Tongue (tissue), 2 donors: Measurements from ENCODE around the gene DUSP1. TPM values are rescaled to one million over a fixed set of nuclear protein-coding genes. Genes with fewer than 3 reads are reported as not detected.

Experiments
- DNase-seq: peaks from one replicate; pipeline ENCODE4 v3.0.0-alpha.2; 2015
- total RNA-seq: library from RNA; depleted of rRNA; stranded (reverse); fragments of >200 nt; gene quantifications from one replicate; pipeline ENCODE4 v1.2.3, GENCODE V29; 2014

DUSP1 gene
- total RNA-seq, 1 donor from 2014 or later, result 301 TPM

DNA sequence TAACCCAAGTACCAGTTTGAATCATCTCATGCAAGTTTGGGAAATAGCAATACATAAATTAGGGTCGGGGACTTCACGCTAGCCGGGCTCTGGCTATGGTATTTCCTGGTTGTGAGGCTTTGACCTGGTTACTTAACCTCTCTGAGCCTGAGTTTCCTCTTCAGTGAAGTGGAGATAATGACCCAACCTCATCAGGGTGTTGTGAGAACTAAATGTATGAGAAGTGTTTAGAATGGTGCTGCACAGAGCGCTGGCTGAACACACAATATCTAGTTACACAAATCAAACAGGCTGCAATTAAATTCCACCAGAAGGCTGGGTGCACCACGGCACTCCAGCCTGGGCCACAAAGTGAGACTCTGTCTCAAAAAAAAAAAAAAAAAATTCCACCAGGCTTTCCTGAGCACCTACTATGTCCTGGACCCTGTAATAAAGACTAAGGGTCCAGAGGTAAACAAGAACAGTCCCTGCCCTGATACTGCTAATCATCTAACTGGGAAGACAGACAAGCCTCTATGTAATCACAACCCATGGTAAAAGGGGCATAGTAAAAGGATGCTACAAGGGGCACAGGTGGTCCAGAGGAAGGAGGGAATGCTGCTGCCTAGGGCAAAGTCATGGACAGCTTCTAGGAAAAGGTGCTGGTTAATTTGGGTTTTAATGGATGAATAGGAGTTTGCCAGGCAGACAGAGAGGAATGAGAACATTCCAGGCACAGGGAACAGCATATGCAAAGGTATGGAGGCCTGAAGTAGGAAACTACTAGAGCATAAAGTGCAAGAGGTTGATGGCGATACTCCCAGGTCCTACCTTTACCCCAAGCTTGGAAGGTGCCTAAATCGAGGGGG, 27.7 kb downstream of the DUSP1 start:
- no peak for DNase-seq

GRCh38 chr5:172741206-172741582, 29.8 kb downstream of the DUSP1 start:
- no peak for DNase-seq

DNA sequence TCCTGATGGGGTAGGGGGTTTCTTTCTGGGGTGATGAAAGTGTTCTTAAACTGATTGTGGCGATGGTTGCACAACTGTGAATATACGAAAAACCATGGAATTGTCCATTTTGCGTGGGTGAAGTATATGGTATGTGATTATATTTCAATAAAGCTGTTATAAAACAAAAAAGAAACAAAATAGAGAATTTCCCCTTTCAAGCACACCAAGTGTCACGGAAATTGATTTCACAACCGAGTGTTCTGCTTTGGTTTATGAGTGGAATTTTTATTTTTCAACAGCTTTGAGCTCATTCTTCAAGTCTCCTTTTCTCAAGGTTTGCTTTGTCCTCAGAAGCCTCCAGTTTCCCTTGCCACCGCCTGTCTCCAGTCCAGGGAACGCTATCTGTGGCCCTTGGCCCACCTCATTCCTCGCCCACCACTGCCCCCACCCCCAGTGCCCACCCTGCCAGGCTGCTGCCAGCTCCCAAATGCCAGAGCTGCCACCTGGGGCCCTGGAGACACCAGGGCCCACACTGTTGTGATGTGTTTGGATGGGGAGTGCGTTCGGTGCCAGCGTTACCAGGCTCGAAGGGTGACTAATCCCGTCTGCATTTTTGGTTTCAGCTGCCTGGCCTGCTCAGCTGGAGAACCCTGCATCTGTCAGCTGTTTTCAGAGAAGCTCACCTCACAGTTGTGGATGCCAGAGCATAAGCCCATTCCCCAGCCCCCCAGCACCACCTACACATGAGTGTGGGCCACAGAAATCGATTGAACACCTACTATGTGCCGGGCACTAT, 30.4 kb downstream of the DUSP1 start:
- DNase-seq, result peak; percentile 96

- peak; percentile 57 for DNase-seq
Observed at GRCh38 chr5:172739375-172739774, 31.6 kb downstream of the DUSP1 start.

DNA sequence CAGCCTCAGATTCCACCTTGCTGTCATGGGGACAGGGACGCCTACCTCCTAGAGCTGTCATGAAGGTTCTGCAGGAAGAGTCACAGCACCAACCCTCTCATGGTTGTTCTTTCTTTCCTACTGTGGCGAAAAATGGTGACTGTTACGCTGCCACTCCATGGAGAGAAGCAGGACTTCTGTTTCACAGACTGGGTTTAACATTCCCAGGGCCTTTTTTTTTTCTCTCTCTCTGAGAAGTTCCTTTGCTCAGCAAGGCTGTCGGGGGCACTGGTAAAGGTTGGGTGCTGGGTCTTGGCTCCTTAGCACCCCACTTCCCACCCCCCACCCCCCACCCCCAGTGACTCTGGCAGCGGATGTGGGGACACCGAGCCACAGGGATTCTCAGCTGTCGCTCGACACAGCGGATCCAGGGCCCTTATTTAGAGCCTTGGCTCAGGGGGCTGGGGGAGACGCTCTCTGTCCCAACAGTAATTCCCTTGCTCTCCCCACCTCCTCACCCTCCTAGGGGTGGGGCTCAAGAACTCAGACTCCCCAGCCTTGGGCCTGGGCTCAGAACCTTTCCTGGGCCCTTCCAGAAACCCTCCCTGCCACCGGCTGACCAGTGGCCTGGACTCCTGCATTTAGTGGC, 34.4 kb downstream of the DUSP1 start:
- peak; percentile 46 for DNase-seq

GRCh38 chr5:172735141-172735831, 35.7 kb downstream of the DUSP1 start:
- DNase-seq, result no peak

DNA sequence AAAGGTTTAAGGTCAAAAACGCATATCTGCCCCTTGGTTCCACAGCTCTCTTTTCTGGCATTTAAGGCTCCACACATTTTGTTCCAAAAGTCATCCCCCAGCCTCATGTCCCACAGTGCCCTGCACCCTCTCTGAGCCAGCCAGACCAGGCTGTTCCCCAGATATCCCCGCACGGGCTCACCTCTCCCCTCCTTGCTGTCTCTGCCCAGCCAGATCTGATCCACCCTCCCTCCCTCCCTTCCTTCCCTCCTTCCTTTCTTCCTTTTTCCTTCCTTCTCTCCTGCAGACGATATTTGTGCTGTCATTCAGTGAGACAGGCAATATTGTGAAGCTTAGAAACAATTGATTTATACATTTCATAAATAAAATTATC, 37.0 kb downstream of the DUSP1 start:
- DNase-seq, result no peak

GRCh38 chr5:172733131-172733973, 37.6 kb downstream of the DUSP1 start:
- peak; percentile 95 for DNase-seq

- no peak for DNase-seq
Observed at GRCh38 chr5:172732201-172732865, 38.7 kb downstream of the DUSP1 start.

DNA sequence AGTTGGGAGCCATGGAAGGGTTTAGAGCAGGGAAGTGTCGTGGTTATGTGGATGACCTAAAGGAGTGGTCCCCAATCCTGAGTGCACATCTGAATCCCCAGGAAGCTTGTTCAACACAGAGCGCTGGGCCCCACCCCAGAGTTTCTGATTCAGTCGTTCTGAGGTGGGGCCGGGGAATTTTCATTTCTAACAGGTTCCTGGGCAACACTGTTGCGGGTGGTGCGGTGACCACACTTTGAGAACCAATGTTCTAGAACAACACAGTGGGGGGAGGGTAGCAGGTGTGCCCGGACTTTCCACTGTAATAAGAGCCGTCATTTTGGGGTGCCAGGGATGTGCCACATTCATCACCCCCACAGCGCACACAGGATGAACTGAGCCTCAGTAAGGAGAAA, 39.3 kb downstream of the DUSP1 start:
- DNase-seq, result no peak

DNA sequence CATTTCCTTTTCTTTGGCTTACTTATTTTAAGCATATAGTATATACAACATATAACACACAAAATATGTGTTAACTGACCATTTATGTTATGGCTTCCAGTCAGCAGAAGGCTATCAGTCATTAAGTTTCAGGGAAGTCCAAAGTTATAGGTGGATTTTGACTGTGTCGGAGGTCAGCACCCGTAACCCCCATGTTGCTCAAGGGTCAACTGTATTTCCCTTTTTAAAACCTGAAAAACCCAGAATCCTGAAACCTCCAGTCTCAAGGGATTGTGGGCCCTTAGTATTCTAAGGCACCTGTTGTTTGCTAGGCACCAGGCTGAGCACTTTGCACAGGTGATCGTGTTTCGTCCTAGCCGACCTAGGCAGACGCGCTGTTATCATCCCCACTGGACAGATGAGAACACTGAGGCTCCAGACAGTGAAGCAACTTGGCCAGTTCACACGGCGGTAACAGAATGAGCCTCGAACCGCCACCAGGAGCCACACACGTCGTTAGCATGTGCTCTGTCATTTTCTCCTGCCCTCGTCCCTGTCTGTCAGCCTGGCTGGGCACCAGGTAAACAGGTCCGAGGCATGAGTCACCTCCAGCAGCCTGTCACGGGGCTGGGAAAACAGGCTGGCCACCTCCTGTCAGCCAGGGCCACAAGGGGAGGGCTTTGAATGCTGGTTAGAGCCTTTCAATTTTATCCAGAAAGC, 39.9 kb downstream of the DUSP1 start:
- no peak for DNase-seq

DNA sequence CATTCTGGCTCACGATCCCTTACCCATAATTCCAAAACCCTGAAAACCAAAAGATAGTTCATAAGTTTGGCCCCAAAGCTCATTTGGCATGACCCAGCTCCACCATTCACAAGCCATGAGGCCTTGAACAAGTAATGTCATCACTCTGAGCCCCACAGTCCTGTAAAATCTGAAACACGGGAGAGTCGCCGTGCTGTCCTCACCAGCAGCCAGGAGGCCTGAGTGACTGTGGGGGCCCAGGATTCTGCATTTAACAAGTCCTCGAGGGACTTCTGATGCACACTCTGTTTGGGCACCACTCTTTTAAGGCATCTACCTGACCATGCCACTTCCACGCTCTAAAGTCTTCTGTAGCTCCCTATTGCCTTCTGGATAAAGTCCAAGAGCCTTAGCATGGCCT, 40.8 kb downstream of the DUSP1 start:
- DNase-seq, result no peak

DNA sequence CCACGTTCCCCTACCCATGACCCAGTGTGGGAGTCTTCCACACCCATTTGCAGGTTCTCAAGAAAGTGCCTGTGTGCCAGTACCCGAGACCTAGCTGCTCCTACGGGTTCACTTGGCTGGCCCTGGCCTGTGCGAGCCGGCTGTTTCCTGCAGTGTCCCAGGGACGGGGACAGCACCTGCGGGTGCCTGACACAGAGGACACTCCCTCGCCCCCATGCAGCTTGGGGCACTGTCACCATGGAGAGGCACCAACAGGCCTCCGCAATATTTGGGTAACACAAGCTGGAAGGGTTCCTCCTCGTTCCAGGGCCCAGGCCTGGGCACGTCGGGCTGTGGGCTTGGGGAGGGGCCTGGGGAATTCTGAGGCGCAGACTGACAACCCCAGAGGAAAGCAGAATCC, 41.4 kb downstream of the DUSP1 start:
- DNase-seq, result no peak

DNA sequence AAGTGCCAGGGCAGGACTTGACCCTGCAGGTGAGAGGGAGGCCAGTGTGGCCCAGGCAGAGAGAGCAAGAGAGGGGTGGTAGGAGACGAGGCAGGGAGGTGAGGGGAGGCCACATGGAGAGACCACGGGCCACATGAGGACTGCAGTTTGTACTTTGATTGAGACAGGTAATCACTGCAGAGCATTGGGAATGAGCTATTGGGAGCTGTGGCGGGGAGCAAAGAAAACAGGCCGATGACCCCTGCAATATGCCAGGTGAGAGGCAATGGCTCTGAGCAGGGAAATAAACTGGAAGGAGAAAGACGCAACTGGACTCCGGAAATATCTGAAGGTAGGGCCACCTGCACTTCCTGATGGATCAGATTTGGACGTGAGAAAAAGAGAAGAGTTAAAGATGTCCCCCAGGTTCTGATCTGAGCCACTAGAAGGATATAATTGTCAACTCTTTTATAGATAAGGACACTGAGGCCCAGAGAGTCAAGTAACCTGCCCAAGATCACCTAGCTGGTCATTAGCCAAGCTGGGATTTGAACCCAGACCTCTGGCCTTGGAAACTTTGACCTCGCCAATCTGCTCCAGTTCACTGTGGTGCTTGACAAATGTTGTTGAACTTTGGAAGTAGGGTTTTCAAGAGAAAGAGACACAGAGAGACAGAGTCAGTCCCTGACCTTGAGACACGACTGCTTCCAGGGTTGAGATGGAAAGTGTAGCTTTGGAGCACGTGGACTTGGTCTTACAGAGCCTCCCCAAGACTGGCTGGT, 42.3 kb downstream of the DUSP1 start:
- no peak for DNase-seq

GRCh38 chr5:172727551-172727950, 43.4 kb downstream of the DUSP1 start:
- no peak for DNase-seq

GRCh38 chr5:172726966-172727365, 44.0 kb downstream of the DUSP1 start:
- DNase-seq, result no peak

DNA sequence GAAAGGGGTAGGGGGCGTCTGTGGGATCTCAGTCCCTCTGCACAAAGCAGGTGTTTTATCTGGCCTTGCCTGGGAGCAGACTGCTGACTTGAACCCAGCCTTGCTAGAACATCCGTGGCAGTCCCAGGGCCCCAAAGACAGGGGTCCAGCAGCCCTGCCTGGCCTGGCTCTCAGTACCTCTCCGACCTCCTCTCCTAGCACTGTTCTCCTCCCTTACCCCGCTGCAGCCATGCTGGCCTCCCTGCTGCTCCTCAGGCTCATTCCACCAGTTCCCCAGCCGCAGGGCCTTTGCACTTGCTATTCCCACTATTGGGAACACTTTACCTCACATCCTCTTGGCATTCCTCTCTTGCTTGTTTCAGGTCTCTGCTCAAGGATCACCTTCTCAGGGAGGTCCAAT, 45.2 kb downstream of the DUSP1 start:
- DNase-seq, result no peak

DNA sequence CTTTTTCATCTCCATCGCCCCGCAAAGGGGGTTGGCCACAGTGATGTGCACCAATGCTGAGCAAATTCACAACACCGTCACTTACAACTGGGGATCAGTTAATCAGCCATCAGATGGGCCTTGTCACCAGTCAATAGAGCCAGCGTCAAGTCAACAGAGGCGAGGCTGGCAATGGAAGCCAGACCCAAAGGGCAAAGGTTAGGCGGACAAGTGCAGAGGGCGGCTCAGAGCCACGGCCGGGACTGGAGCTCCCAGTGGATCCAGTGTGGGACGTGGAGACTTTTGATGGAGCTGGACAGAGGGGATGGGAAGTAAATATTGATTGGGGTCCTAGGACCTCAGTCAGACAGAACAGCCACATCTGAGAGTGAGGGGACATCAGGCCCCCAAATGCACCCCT, 45.7 kb downstream of the DUSP1 start:
- no peak for DNase-seq
